ENCODE measurements around the gene NEDD4L. TPM values are rescaled to one million over a fixed set of nuclear protein-coding genes. Genes with fewer than 3 reads are reported as not detected.

NEDD4L gene
- total RNA-seq, 1 experiment from 2014 or later, result 54.1 TPM

DNA sequence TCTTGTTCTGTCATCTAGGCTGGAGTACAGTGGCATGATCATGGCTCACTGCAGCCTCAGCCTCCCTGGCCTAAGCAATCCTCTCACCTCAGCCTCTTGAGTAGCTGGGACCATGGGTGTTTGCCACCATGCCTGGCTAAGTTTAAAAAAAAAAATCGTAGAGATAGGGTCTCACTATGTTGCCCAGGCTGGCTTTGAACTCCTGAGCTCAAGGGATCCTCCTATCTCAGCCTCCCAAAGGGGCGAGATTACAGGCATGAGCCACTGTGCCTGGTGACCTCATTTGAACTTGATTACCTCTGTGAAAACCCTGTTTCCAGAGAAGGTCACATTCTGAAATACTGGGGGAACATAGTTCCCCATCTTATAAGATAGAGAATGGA, 190.3 kb downstream of the NEDD4L start:
- no peak for DNase-seq (ENCODE audit: low read depth)

DNA sequence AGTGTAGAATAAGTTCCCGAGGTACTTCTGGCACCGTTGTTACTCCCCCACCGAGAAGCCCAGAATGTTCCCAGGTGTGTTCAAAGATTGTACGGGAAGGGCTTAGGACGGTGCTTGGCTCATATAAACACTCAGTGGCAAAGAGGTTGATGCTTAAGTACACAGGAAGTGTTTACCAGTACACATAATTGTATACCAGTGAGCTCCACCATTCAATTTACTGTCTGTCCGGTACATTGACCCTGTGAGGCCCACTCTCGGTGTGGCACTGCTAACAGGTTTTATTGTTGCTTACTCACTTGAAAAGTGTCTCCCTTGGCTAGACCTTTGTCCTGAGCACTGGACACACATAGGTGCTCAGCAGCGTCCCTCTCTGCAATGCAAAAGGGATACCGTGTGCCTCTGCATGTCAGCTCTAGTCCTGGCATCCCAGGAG, 191.0 kb downstream of the NEDD4L start:
- no peak for DNase-seq (ENCODE audit: low read depth)

DNA sequence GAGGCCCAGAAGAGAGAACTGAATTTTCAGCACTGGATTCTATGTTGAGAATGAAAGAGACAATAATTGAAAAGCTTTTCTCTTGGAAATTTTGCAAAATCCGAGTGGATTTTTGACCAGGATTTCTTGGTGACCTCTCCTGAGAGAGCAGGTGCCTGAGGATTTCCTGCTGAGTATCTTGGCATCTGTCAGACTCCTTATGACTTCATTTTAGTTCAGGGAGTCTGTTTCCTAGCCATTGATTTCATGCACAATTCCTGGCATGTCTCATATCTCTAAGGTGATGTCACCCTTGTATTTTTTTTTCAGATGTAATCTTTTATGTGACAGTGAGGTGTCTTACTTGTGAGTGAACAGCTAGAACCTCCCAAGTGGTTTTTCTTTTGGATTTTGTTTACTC, 195.9 kb downstream of the NEDD4L start:
- DNase-seq (ENCODE audit: low read depth), result peak; percentile 84

DNA sequence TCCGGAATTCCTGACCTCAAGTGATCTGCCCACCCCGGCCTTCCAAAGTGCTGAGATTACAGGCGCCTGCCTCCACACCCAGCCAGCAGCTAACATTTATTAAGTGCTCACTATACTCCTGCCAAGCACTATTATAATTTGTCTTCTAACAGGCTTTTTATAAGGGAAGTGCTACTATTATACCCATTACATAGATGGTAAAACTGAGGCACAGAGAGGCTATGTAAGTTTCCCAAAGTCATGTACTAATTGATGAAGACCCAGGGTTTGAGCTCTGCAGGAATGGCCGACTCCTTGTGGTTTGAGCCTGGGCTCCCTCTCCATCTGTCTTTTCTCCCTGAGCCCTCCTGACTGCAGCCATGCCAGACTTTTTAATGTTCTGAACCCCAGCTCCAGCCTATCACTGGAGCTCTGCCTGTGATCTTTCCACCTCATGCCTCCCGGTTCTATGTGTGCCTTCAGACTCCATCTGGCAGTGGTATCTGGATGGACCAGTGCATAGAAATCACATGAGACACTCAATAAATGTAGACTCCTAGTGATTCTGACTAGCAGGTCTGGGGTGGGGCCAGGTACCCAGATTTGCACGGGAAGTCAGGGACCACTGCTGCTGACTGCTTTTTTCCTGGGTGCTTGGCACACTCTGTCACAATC, 197.1 kb downstream of the NEDD4L start:
- DNase-seq (ENCODE audit: low read depth), result no peak

DNA sequence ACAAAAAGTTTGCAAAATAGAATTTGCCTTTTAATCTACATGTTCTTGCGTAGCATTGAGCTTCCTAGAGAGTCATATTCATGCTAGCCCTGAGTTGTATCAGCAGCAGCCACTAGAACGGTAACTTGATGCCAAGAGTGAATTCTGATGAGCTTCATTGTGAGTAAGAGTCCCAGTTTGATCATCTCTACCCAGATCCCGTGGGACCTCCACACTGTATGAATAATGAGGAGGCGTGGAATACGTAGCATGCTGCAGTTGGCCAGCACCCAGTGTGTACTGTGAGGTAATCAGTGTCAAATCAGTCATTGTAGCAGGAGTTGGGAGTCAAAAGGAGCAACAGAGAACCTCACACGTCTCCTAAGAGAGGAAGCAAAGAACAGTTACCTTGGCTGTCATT, 197.9 kb downstream of the NEDD4L start:
- peak; percentile 67 for DNase-seq (ENCODE audit: low read depth)

DNA sequence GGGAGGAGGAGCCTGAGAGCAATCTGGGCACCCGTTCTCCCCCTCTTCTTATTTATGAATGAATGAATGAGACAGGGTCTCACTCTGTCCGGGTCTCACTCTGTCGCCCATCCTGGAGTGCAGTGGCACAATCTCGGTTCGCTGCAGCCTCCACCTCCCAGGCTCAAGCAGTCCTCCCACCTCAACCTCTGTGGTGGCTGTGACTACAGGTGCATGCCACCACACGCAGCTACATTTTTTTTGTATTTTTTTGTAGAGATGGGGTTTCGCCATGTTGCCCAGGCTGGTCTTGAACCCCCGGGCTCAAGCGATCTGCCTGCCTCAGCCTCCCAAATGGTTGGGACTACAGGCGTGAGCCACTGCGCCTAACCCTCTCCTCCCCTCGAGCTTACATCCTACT, 198.4 kb downstream of the NEDD4L start:
- DNase-seq (ENCODE audit: low read depth), result no peak

DNA sequence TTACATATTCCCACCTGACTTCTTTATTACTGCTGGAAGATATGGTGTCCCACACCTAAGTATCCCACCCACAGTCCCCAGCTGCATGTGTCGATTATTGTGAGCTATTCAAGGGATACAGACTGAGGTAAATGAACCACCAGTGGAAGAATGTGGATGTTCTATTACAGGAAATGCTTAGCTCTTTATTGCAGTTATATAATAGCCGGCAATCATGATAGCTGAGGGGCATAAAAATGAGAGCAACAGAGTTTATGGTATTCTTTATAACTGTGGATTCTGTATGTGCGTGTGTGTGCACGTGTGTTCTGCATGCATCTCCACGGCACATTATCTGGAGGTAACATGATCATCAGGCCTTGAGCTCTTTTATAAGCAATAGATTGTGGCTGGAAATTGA, 198.9 kb downstream of the NEDD4L start:
- no peak for DNase-seq (ENCODE audit: low read depth)

DNA sequence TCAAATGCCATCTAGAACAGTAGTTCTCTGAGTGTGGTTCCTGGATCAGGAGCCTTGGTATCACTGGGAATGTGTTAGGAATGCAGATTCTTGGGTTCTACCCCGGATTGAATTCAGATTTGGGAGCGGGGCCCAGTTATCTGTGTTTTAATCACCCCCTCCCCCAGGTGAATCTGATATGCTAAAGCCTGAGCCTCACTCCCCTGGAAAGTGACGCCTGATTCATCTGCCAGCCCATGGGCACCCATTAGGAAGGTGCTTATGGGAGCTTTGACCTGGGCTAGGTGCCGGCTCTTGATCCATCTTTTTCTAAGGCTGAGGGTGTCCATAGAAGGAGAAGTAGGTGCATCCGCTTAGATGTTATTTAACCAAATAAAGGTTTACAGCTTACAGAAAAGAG, 199.4 kb downstream of the NEDD4L start:
- no peak for DNase-seq (ENCODE audit: low read depth)

DNA sequence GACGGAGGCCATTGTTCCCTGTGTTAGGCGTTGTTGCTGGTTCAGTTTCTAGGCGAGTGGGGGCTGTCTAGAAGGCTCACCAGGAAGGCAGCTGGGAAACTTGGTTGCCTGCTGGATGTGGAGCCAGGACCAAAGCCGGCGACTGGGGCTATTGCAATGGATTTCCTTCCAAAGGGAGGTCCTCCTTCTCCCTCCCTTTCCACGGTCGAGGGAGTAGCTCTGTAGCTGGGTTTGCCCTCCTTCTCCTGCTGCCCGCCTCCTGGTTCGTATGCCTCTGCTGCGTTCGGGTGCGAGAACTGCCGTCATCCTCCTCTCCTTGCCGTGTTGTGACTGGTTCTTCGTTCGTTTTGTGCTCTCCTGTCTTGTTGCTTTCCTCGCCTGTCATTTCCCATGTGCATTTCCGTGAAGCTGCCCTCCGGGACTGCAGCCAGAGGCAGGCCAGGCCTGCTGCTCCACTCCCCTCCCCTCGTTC, 203.4 kb downstream of the NEDD4L start:
- no peak for DNase-seq (ENCODE audit: low read depth)

DNA sequence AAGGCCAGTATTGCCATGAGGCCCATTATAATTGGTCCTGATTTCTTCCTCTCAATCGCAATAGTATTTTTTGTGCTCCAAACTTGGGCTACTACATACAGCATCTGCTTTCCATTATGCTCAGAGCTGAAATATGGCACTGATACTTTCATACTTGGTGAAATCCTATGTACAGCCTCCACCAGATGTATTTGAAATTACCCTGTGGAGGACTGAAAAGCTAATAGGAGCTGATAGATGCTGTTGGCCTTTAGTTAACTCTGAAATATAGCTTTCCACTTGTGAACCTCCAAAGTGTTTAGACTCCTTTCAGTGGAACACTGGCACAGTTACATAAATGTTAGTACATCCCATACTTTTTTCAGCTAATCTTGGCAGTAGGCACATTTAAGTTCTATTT, 205.7 kb downstream of the NEDD4L start:
- DNase-seq (ENCODE audit: low read depth), result no peak

DNA sequence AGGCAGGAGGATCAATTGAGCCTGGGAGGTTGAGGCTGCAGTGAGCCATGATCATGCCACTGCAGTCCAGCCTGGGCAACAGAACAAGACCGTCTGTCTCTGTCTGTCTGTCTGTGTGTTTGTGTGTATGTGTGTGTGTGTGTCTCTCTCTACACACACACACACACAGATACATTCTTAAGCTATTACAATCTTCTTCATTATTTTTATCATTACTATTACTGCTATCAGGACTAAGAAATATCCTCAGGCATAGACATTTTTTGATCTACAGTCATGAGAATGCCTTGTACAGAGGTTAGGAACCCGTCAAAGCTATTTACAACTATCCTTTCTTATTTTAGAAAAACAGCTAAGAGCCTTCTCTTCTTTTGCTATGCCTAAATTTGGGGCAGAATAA, 207.4 kb downstream of the NEDD4L start:
- DNase-seq (ENCODE audit: low read depth), result no peak

DNA sequence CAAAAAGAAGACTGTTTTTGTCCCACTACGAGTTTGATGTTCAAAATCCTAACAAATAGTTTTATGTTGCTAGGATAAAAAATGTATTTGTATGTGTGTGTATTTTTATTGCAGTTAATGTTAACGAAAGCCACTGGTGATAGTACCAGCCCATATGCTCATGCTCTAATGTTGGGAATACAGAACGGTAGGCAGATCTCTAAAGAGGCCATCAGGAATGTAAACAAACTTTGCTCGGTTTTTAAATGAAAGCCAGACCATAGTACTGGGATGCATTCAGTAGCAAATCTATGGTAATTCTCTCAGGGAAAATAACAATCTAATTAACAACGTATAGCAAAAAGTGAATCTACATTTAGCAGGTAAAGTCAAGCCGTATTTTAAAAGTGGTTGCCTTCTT, 208.1 kb downstream of the NEDD4L start:
- DNase-seq (ENCODE audit: low read depth), result no peak

DNA sequence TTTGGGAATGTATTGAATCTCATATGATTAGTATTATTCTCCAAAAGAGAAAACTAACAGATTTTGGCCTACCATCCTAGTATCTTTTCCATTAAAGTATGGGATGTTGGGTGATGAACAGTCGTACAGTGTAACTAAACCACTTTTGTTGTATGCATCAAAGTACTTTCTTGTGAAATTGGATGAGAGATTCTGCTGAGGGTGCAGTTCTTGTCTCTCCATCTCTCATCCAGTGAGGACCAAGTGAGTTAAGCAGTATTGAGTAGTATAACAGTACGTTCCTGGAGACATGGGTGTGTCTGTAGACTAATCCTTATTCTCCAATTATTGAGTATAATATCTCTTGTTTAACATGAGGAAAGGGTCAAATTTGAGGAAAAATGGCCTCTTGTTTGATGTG, 209.3 kb downstream of the NEDD4L start:
- DNase-seq (ENCODE audit: low read depth), result no peak

DNA sequence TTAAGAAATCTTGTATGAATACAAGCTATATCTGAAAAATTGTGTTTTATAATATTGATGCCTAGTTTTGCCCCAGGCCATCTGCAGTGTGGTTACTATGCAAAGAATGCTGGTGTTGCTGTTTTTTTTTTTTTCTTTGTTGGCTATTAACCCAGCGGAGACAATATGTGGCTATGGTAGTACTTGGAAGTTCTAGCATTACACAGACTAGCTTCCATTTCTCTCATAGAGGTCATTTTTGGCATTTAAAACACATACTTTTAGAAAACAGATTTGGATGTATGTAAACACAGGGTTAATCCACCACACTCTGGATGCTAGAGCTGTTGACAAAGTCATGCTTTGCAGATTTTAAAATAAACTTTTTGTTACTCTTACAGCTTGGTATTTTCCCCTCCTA, 209.8 kb downstream of the NEDD4L start:
- DNase-seq (ENCODE audit: low read depth), result peak; percentile 54

DNA sequence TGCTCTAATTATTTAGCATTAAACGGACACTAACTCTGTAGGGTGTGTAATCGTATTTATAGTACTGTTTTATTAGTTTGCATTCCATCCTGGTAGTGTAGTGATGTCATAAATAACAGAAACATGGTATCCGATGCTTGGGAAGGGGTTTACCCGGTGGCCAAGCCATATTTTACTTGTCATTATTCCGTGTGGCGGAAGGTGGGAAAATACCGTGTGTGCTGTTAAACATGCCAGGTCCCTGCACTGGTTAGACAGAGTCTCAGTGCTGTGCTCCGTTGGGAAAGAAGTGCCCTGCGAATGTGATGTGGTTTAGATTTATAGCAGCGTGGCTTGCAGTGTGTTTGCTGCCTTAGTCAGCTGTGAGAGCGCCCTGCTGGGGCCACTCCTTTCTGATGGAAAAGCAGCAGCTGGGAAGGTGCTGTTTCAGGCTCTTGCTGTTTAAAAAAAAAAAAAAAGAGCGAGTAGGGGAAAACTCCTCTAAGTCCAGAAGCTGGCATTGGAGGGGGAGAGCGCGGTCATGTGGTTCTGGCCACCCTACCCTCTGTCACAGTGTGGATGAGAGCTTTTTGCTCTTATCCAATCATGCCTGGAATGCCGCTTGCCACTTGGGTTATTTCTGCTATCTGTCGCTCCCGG, 211.0 kb downstream of the NEDD4L start:
- DNase-seq (ENCODE audit: low read depth), result no peak

DNA sequence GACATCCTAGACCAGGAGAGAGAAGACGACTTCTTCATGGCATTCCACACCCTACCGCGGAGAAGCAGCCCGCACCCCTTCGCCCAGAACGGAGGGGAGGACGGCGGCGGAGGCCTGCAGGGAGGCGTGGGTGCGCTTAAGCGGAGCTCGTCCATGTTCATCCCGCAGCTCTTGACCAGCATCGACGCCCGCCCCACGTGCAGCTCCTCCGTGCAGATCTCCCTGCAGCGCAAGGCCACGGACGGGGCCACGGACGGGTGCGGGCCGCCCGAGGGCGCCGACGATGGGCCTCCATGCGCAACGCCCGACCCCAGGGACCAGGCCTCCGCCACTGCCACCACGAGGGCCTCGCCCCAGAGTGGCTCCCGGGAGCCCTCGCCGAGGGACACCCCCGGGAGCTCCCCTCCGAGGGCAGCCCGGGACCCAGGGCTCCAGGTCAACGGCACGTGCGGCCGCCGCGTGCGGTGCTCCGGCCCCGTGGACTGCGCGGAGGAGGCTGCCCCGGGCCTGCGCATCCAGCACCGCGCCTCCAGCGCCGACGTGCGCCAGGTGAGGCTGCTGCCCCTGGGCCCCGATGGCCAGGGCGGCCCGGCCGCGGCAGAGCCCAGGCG, 211.8 kb downstream of the NEDD4L start:
- DNase-seq (ENCODE audit: low read depth), result no peak

DNA sequence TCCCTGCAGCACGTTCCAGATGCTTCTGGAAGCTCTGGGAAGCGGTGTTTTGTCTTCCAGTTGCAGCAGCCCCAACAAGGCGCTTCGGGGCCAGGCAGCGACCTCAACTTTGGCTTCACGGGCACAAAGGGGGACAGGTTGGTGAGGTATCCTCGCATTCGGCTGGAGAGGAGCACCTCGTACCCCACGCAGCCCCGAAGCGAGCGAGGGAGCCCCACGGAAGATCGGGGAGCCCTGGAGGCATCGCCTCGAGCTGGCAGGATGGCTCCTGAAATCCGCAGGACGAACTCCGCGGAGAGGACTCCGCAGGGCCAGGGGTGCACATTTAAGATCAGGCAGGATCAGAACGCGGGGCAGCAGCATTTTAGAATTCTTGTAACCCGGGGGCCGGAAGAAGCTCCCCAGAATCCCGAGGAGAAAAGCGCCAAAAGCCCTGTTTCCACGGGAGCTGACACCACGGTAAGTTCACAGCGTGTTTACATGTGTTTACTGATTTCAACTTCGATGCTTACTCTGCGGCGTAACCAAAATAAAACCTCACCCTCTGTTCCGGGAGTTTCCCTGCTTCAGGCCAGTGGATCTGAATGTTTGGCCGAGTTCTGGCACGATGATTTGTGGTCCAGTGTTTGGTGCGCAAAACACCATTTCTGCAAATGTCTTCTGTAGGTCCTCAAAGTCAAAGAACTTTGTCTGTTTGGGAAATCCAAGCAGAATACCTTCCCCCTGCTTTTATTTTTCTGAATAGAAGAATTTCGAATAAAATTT, 212.5 kb downstream of the NEDD4L start:
- DNase-seq (ENCODE audit: low read depth), result no peak

DNA sequence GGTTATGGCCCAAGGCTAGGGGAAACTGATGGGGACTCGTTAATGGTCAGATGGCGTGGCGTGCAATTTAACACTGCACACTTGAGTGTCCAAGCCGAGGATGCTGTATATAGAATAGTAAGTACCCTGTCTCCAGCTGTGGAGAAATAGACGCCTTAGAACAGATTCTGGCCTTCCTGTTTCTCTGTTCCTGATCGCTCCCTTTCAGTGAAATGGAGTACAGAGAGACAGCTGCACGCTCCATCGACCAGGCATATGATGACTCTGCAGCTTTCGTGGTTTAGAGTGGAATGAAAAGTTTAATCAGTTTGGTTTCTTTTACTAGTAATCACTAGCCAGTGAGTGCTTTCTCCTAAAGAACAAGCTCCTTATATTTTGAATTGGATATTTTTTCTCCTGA, 213.4 kb downstream of the NEDD4L start:
- peak; percentile 70 for DNase-seq (ENCODE audit: low read depth)

DNA sequence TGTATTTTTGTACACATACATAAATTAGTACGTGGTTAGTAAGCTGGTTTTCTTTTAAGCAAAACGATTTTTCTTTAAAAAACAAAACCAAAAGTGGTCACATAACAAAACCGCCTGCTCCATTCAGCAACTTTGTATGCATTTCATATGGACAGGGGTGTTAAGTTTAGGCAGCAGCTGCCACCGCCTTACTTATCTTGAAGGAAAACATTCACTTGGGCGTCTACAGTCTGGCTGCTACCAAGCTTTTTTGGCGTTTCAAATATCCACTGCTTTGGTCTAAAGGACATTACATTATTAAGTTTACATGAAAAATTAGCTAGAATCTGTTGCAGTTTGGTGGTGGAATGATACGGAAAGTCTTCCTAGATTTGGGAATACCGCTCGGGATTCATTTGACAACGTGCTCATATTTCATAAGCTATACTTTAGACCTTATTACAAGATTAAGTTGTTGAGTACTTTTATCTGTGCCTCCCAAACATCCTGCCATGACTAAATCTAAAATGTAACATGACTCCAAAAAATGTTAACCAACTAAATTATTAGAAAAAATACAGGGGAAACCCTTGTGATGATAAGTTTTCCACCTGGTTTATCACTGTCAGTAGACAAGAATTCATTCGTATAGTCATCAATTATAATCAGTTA, 214.8 kb downstream of the NEDD4L start:
- no peak for DNase-seq (ENCODE audit: low read depth)

DNA sequence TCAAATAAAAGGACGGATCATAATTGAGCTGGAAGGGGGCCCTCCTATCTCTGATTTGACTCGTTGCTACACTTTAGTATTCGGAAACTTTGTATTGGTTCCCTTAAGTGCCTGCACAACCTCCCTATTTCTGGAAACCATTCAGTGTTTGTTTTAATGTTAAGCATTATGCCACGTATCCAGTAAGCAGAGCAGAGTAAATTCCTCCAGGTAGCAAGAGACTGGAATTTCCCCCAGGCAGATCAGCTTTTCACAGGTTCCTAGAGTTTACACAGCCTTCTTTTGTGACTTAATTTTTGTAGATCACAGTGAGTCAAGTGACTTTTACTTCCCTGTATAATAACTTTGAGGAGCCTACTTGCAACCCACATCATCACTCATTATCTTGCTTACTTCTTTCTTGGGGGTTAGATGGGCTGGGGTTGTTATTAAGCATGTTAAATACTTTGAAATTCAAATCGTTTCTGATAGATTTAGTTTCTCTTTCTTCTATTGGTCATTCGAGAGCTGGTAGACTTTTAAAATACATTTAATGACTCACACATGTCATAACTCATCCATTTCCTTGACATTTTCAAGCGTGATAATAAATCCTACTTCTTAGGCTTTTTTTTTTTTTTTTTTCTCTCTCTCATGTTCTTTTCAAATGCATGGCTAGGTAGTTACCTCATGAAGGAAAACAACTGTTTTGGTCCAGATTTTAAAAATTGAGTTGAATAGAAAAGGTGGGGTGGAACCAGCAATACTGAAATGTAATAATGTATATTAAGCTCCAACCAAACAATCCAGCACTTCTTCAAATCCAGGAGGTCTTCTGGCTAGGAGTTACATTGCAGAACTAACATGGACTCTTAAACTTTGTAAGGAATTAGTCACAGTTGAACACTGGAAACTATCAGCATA, 219.3 kb downstream of the NEDD4L start:
- DNase-seq (ENCODE audit: low read depth), result peak; percentile 86

DNA sequence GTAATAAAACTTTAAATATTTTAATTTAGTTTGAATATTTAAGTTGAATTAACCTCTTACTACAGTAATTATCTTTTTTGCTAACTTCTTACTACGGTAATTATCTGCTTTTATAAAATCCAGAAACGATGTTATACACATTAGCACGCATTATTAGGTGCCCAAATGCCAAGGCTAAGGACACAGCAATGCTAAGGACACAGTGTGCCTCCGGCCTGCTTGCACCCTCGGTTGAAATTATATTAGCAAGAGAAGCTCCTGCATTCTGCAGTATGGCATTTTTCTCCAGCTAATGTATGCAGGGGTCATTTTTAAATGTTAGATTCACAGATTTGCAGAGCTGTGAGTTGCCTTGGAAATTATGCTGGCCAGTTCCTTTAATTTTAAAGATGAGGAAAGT, 220.0 kb downstream of the NEDD4L start:
- DNase-seq (ENCODE audit: low read depth), result no peak

Data from M059J (cell line).